ENCODE measurements around the gene ZSCAN30. TPM values are rescaled to one million over a fixed set of nuclear protein-coding genes. Genes with fewer than 3 reads are reported as not detected.

Gene ZSCAN30
- total RNA-seq, 2 donors from 2014 or later, result 19.5 to 45.8 TPM

DNA sequence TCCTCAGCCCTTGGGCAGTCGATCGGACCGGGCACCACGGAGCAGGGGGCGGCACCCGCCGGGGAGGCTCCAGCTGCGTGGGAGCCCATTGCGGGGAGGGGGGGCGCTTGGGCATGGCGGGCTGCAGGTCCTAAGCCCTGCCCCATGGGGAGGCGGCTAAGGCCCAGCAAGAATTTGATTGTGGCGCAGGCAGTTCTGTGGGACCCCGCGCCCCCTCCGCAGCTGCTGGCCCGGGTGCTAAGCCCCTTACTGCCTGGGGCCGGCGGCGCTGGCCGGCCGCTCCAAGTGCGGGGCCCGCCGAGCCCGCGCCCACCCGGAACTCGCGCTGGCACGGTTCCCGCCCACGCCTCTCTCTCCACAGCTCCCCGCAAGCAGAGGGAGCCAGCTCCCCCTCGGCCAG is 18.4 kb downstream of the ZSCAN30 start:
- no peak for ATAC-seq (ENCODE audit: insufficient number of reproducible peaks, low FRiP score, low read depth)
- H3K4me1 ChIP-seq (ENCODE audit: control insufficient read depth in 1 of 2, low read depth in 2 of 2), result peaks cover 0 to 4% of the 10 kb centered on the region in 2 donors
- no peaks in the 10 kb centered on the region for H3K27me3 ChIP-seq (replicated peaks; ENCODE audit: insufficient read depth)
- TF ChIP-seq CTCF (IDR thresholded peaks at IDR 0.05), result no peak
- H3K27ac ChIP-seq, result no peak overlapping the region
- H3K36me3 ChIP-seq, result no peaks in the 10 kb centered on the region
- H3K9me3 ChIP-seq, result no peaks in the 10 kb centered on the region
- no peak overlapping the region for H3K4me3 ChIP-seq
- no peak for DNase-seq (ENCODE audit: low spot score)

DNA sequence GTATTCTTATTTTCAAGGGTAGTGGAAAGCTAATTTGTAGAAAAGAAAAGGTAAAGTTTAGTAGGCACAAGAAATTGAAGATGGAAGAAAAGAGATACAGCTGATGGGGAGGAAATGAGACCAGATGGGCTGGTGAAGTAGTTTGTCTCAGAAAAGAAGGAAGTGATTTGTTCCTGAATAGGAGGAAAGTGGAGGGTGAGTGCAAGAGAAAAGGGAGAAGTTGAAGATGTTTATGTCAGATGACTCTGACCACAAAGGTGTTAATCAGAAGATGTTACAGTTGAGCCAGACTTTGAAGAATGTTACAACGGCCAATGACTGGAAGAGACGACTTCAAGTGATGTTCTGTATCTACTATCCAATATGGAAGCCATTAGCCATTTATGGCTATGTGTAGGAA is 21.2 kb downstream of the ZSCAN30 start:
- TF ChIP-seq CTCF (IDR thresholded peaks at IDR 0.05), result no peak
- no peak overlapping the region for H3K27ac ChIP-seq
- ATAC-seq (ENCODE audit: insufficient number of reproducible peaks, low FRiP score, low read depth) (no peak), DNase-seq (ENCODE audit: low spot score) (no peak)
- no peaks in the 10 kb centered on the region for H3K36me3 ChIP-seq
- H3K4me3 ChIP-seq, result no peak overlapping the region
- H3K9me3 ChIP-seq, result no peaks in the 10 kb centered on the region
- peaks cover 0 to 4% of the 10 kb centered on the region in 2 donors for H3K4me1 ChIP-seq (ENCODE audit: control insufficient read depth in 1 of 2, low read depth in 2 of 2)
- no peaks in the 10 kb centered on the region for H3K27me3 ChIP-seq (replicated peaks; ENCODE audit: insufficient read depth)

GRCh38 chr18:35267809-35268208 is 22.2 kb downstream of the ZSCAN30 start:
- Histone ChIP-seq H3K4me1 (ENCODE audit: control insufficient read depth in 1 of 2, low read depth in 2 of 2) (peaks cover 0 to 4% of the 10 kb centered on the region in 2 donors), H3K27ac (peak overlapping the region; percentile 28 to 76), H3K4me3 (peak overlapping the region; percentile 81), H3K9me3 (no peaks in the 10 kb centered on the region), H3K27me3 (replicated peaks; ENCODE audit: insufficient read depth) (no peaks in the 10 kb centered on the region), H3K36me3 (peaks cover 5% of the 10 kb centered on the region)
- TF ChIP-seq CTCF (IDR thresholded peaks at IDR 0.05), result no peak
- ATAC-seq (ENCODE audit: insufficient number of reproducible peaks, low FRiP score, low read depth) (no peak), DNase-seq (ENCODE audit: low spot score) (no peak)

- Histone ChIP-seq H3K27ac (peak overlapping the region; percentile 76 to 77), H3K4me1 (ENCODE audit: control insufficient read depth in 1 of 2, low read depth in 2 of 2) (peaks cover 0 to 4% of the 10 kb centered on the region in 2 donors), H3K4me3 (peak overlapping the region; percentile 81), H3K9me3 (no peaks in the 10 kb centered on the region), H3K36me3 (peaks cover 10% of the 10 kb centered on the region), H3K27me3 (replicated peaks; ENCODE audit: insufficient read depth) (no peaks in the 10 kb centered on the region)
- ATAC-seq (ENCODE audit: insufficient number of reproducible peaks, low FRiP score, low read depth) (peak; percentile 75), DNase-seq (ENCODE audit: low spot score) (peak; percentile 31)
- TF ChIP-seq CTCF (IDR thresholded peaks at IDR 0.05), result no peak
These were observed 22.8 kb downstream of the ZSCAN30 start for GRCh38 chr18:35267161-35267651.

DNA sequence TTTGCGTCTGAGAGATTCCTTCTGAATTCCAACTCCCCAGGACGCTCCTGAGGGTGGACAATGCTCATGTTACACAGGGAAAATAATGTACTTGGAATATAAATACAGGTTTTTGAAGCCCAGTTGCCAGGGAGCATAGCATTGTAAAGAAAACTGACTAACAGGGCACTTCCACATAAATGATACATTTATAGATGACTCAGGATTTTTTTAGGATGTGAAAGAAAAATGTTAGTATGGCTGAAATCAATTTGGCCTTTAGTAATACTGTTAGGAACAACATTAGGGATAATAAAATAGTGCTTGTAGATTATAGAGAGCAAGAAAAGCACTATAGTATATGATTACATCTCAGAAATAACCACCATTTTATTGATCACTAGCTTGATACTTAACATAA is 25.6 kb downstream of the ZSCAN30 start:
- DNase-seq (ENCODE audit: low spot score) (no peak), ATAC-seq (ENCODE audit: insufficient number of reproducible peaks, low FRiP score, low read depth) (no peak)
- H3K27ac ChIP-seq, result no peak overlapping the region
- H3K9me3 ChIP-seq, result no peaks in the 10 kb centered on the region
- peaks cover 13% of the 10 kb centered on the region for H3K36me3 ChIP-seq
- TF ChIP-seq CTCF (IDR thresholded peaks at IDR 0.05), result no peak
- H3K4me3 ChIP-seq, result no peak overlapping the region
- H3K4me1 ChIP-seq (ENCODE audit: control insufficient read depth in 1 of 2, low read depth in 2 of 2), result peaks cover 0 to 4% of the 10 kb centered on the region in 2 donors
- no peaks in the 10 kb centered on the region for H3K27me3 ChIP-seq (replicated peaks; ENCODE audit: insufficient read depth)
